Measurements from ENCODE around the gene CD58.

CD58 gene

GRCh38 chr1:116508984-116509980 lies 61.5 kb downstream of the CD58 start:
- no peak for DNase-seq (ENCODE audit: low read depth in 2 of 2)

- no peak for DNase-seq (ENCODE audit: low read depth in 2 of 2)
Observed at GRCh38 chr1:116508085-116508983, 62.5 kb downstream of the CD58 start.

GRCh38 chr1:116507631-116508030 lies 63.2 kb downstream of the CD58 start:
- no peak for DNase-seq (ENCODE audit: low read depth in 2 of 2)

GRCh38 chr1:116506132-116507004 lies 64.5 kb downstream of the CD58 start:
- DNase-seq (ENCODE audit: low read depth in 2 of 2): no peak

GRCh38 chr1:116504308-116505156 lies 66.3 kb downstream of the CD58 start:
- DNase-seq (ENCODE audit: low read depth in 2 of 2): peak; percentile 43 to 76

- DNase-seq (ENCODE audit: low read depth in 2 of 2): no peak
Observed at GRCh38 chr1:116503546-116504307, 67.1 kb downstream of the CD58 start.

GRCh38 chr1:116502671-116503314 lies 68.0 kb downstream of the CD58 start:
- no peak for DNase-seq (ENCODE audit: low read depth in 2 of 2)

GRCh38 chr1:116501870-116502244 lies 69.0 kb downstream of the CD58 start:
- DNase-seq (ENCODE audit: low read depth in 2 of 2): no peak

GRCh38 chr1:116501125-116501869 lies 69.5 kb downstream of the CD58 start:
- no peak for DNase-seq (ENCODE audit: low read depth in 2 of 2)

GRCh38 chr1:116498789-116499628 lies 71.8 kb downstream of the CD58 start:
- no peak for DNase-seq (ENCODE audit: low read depth in 2 of 2)

GRCh38 chr1:116497656-116498055 lies 73.2 kb downstream of the CD58 start:
- no peak for DNase-seq (ENCODE audit: low read depth in 2 of 2)

GRCh38 chr1:116496898-116497297 lies 73.9 kb downstream of the CD58 start:
- no peak for DNase-seq (ENCODE audit: low read depth in 2 of 2)

- no peak for DNase-seq (ENCODE audit: low read depth in 2 of 2)
Observed at GRCh38 chr1:116496380-116496779, 74.4 kb downstream of the CD58 start.

- no peak for DNase-seq (ENCODE audit: low read depth in 2 of 2)
Observed at GRCh38 chr1:116495535-116495934, 75.3 kb downstream of the CD58 start.

GRCh38 chr1:116494745-116495144 lies 76.1 kb downstream of the CD58 start:
- no peak for DNase-seq (ENCODE audit: low read depth in 2 of 2)

GRCh38 chr1:116494353-116494692 lies 76.5 kb downstream of the CD58 start:
- DNase-seq (ENCODE audit: low read depth in 2 of 2): no peak

- no peak for DNase-seq (ENCODE audit: low read depth in 2 of 2)
Observed at GRCh38 chr1:116493484-116494352, 77.1 kb downstream of the CD58 start.
